GM12872 (cell line): ENCODE measurements around the gene KRT76.

Source experiments
- CTCF ChIP-seq: IDR thresholded peaks from 3 replicates; pipeline ENCODE4 v1.5.1; 2011; ENCODE audit warnings: low read depth, mild to moderate bottlenecking, low read length, moderate library complexity; ENCODE audit not compliant: insufficient read depth

Gene KRT76

GRCh38 chr12:52794479-52795331, 17.6 kb upstream of the KRT76 start:
- TF ChIP-seq CTCF = no peak

GRCh38 chr12:52792185-52793029, 15.3 kb upstream of the KRT76 start:
- TF ChIP-seq CTCF = no peak

GRCh38 chr12:52791271-52792184, 14.4 kb upstream of the KRT76 start:
- no peak for TF ChIP-seq CTCF

- no peak for TF ChIP-seq CTCF
Measured at GRCh38 chr12:52790427-52791270, 13.5 kb upstream of the KRT76 start.

GRCh38 chr12:52789637-52790426, 12.7 kb upstream of the KRT76 start:
- no peak for TF ChIP-seq CTCF
